Smooth muscle cell (in vitro differentiated cells): Measurements from ENCODE around the gene IL6R. TPM values are rescaled to one million over a fixed set of nuclear protein-coding genes. Genes with fewer than 3 reads are reported as not detected.
"Not testable (repeated sequence)": the region's sequence is repeated elsewhere in the genome, so short reads cannot be mapped to it uniquely, and the experiment has no call there.

Experiments
- DNase-seq: peaks from one replicate; lab custom pipeline; 2025; ENCODE audit not compliant: unreplicated experiment; lab: John Stamatoyannopoulos, UW
- H2AFZ ChIP-seq: fragments of 200-600 bp; sonication (generic); 2 replicates; pipeline ENCODE4 v1.6.0; 2016; ENCODE audit warnings: antibody characterized with exemption, low read depth, mild to moderate bottlenecking
- H3F3A ChIP-seq: fragments of 200-600 bp; sonication (generic); 2 replicates; pipeline ENCODE4 v1.6.0; 2017; ENCODE audit warnings: antibody characterized with exemption, low read depth
- H3K27ac ChIP-seq: fragments of 200-600 bp; sonication (generic); 2 replicates; pipeline ENCODE4 v1.5.1; 2016; ENCODE audit warnings: low read depth, mild to moderate bottlenecking
- H3K27me3 ChIP-seq: fragments of 200-600 bp; sonication (generic); 2 replicates; pipeline ENCODE4 v1.6.1; 2016; ENCODE audit warnings: low read depth, mild to moderate bottlenecking
- H3K36me3 ChIP-seq: fragments of 200-600 bp; sonication (generic); 2 replicates; pipeline ENCODE4 v1.5.1; 2016; ENCODE audit warnings: low read depth
- H3K4me1 ChIP-seq: fragments of 200-600 bp; sonication (generic); 2 replicates; pipeline ENCODE4 v1.5.1; 2016; ENCODE audit warnings: low read depth
- H3K4me2 ChIP-seq: fragments of 200-600 bp; sonication (generic); 2 replicates; pipeline ENCODE4 v1.6.0; 2016; ENCODE audit warnings: mild to moderate bottlenecking
- H3K4me3 ChIP-seq: fragments of 200-600 bp; sonication (generic); 2 replicates; pipeline ENCODE4 v1.5.1; 2016; ENCODE audit warnings: mild to moderate bottlenecking
- H3K79me2 ChIP-seq: fragments of 200-600 bp; sonication (generic); 2 replicates; pipeline ENCODE4 v1.6.0; 2016; ENCODE audit warnings: low read depth, mild to moderate bottlenecking
- H3K9ac ChIP-seq: fragments of 200-600 bp; sonication (generic); 2 replicates; pipeline ENCODE4 v1.6.0; 2016; ENCODE audit warnings: low read depth
- H3K9me3 ChIP-seq: fragments of 200-600 bp; sonication (generic); replicated peaks from 2 replicates; pipeline ENCODE4 v1.5.1; 2016; ENCODE audit warnings: low read depth
- H4K20me1 ChIP-seq: fragments of 200-600 bp; sonication (generic); 2 replicates; pipeline ENCODE4 v1.6.0; 2016; ENCODE audit warnings: low read depth
- WGBS: methylation state at CpG from one replicate; pipeline ENCODE4 v1.1.7; 2016; ENCODE audit warnings: low lambda C conversion rate; 5-methylcytosine and 5-hydroxymethylcytosine counted together
- polyA plus RNA-seq: library from polyadenylated mRNA; unstranded; fragments of >200 nt; fragmentation: Nextera tagmentation; extraction: Ambion mirVana; gene quantifications from 2 replicates; pipeline ENCODE4 v1.2.1, GENCODE V29; 2016
- total RNA-seq: library from RNA; depleted of rRNA; stranded (reverse); fragments of >200 nt; gene quantifications from 2 replicates; pipeline ENCODE4 v1.2.3, GENCODE V29; 2014
- TF ChIP-seq, protein P1 (sequence below): fragments of 200-600 bp; sonication (generic); IDR thresholded peaks from 2 replicates; pipeline ENCODE4 v1.5.1; 2017; ENCODE audit warnings: borderline replicate concordance, mild to moderate bottlenecking, antibody characterized with exemption; ENCODE audit not compliant: insufficient read depth, poor library complexity, severe bottlenecking

IL6R gene
- total and polyA plus RNA-seq, 2 experiments from 2014 or later: 1.8 to 1.9 TPM

- H3F3A ChIP-seq: peaks cover 1% of the 10 kb centered on the region
- no peaks in the 10 kb centered on the region for H3K9me3 ChIP-seq
- 71% methylated on average over 14 of the region's 14 CpGs for WGBS
- no peaks in the 10 kb centered on the region for H4K20me1 ChIP-seq
- TF ChIP-seq, protein P1, sequence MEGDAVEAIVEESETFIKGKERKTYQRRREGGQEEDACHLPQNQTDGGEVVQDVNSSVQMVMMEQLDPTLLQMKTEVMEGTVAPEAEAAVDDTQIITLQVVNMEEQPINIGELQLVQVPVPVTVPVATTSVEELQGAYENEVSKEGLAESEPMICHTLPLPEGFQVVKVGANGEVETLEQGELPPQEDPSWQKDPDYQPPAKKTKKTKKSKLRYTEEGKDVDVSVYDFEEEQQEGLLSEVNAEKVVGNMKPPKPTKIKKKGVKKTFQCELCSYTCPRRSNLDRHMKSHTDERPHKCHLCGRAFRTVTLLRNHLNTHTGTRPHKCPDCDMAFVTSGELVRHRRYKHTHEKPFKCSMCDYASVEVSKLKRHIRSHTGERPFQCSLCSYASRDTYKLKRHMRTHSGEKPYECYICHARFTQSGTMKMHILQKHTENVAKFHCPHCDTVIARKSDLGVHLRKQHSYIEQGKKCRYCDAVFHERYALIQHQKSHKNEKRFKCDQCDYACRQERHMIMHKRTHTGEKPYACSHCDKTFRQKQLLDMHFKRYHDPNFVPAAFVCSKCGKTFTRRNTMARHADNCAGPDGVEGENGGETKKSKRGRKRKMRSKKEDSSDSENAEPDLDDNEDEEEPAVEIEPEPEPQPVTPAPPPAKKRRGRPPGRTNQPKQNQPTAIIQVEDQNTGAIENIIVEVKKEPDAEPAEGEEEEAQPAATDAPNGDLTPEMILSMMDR: no peak
- no peaks in the 10 kb centered on the region for H3K4me1 ChIP-seq
- no peaks in the 10 kb centered on the region for H3K36me3 ChIP-seq
- no peak overlapping the region for H2AFZ ChIP-seq
- H3K79me2 ChIP-seq: no peaks in the 10 kb centered on the region
- H3K27ac ChIP-seq: no peak overlapping the region
- H3K9ac ChIP-seq: no peak overlapping the region
- no peak for DNase-seq
- H3K4me2 ChIP-seq: no peak overlapping the region
- no peaks in the 10 kb centered on the region for H3K27me3 ChIP-seq
- no peak overlapping the region for H3K4me3 ChIP-seq
Measured at GRCh38 chr1:154483941-154484803, 79.0 kb downstream of the IL6R start.

GRCh38 chr1:154485106-154485505, 80.0 kb downstream of the IL6R start:
- Histone ChIP-seq H3K9ac (no peak overlapping the region), H4K20me1 (no peaks in the 10 kb centered on the region), H3K4me2 (no peak overlapping the region), H3K4me1 (no peaks in the 10 kb centered on the region), H2AFZ (no peak overlapping the region), H3K9me3 (no peaks in the 10 kb centered on the region), H3K27me3 (no peaks in the 10 kb centered on the region), H3K79me2 (no peaks in the 10 kb centered on the region), H3K36me3 (no peaks in the 10 kb centered on the region), H3F3A (no peaks in the 10 kb centered on the region), H3K4me3 (no peak overlapping the region), H3K27ac (no peak overlapping the region)
- DNase-seq: no peak
- 90% methylated on average over 5 of the region's 5 CpGs for WGBS
- TF ChIP-seq, protein P1: no peak

GRCh38 chr1:154485910-154486496, 80.9 kb downstream of the IL6R start:
- H3K4me2 ChIP-seq: no peak overlapping the region
- H3K9ac ChIP-seq: no peak overlapping the region
- no peak for DNase-seq
- no peaks in the 10 kb centered on the region for H3K36me3 ChIP-seq
- H3K79me2 ChIP-seq: no peaks in the 10 kb centered on the region
- no peaks in the 10 kb centered on the region for H3F3A ChIP-seq
- no peaks in the 10 kb centered on the region for H4K20me1 ChIP-seq
- no peak overlapping the region for H3K4me3 ChIP-seq
- no peak overlapping the region for H3K27ac ChIP-seq
- TF ChIP-seq, protein P1: no peak
- H3K4me1 ChIP-seq: no peaks in the 10 kb centered on the region
- peaks cover 3% of the 10 kb centered on the region for H3K27me3 ChIP-seq
- no peak overlapping the region for H2AFZ ChIP-seq
- H3K9me3 ChIP-seq: no peaks in the 10 kb centered on the region
- 90% methylated on average over 7 of the region's 7 CpGs for WGBS

DNA sequence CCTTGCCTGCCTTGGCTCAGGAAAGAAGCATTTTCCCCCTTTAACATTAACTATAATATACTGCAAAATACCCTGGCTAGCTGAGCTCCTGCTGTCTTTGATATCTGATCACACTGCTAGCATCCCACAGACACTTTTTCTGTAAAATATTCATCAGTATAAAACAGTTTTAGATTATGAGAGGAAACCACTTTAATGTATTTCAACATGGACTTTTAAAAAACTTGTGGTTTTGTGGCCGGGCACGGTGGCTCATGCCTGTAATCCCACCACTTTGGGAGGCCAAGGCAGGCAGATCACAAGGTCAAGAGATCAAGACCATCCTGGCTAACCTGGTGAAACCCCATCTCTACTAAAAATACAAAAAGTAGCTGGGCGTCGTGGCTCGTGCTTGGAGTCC, 81.6 kb downstream of the IL6R start:
- H3K27me3 ChIP-seq: not testable (repeated sequence)
- WGBS: 73% methylated on average over 5 of the region's 5 CpGs

More for the DNA sequence above, 81.6 kb downstream of the IL6R start:
- H3K79me2 ChIP-seq, H4K20me1 ChIP-seq, H2AFZ ChIP-seq, H3F3A ChIP-seq, H3K9me3 ChIP-seq, H3K4me3 ChIP-seq, H3K36me3 ChIP-seq, DNase-seq, H3K4me2 ChIP-seq, H3K27ac ChIP-seq, H3K9ac ChIP-seq, H3K4me1 ChIP-seq: not testable (repeated sequence)
